Ishikawa (cell line): ENCODE data around the gene ANO9.

Source experiments
- CEBPB ChIP-seq: IDR thresholded peaks from 2 replicates; pipeline ENCODE4 v1.6.1; 2012
- CREB1 ChIP-seq: IDR thresholded peaks from 2 replicates; pipeline ENCODE4 v1.6.1; 2012; ENCODE audit warnings: low read depth
- EGR1 ChIP-seq: IDR thresholded peaks from 2 replicates; pipeline ENCODE4 v1.6.1; 2012
- EP300 ChIP-seq: IDR thresholded peaks from 2 replicates; pipeline ENCODE4 v1.6.1; 2012; ENCODE audit warnings: borderline replicate concordance
- FOXM1 ChIP-seq: IDR thresholded peaks from 2 replicates; pipeline ENCODE4 v1.6.1; 2012; ENCODE audit warnings: low read depth, borderline replicate concordance
- MAX ChIP-seq: IDR thresholded peaks from 2 replicates; pipeline ENCODE4 v1.6.1; 2012
- NFIC ChIP-seq: IDR thresholded peaks from 2 replicates; pipeline ENCODE4 v1.6.1; 2012
- RAD21 ChIP-seq: IDR thresholded peaks from 2 replicates; pipeline ENCODE4 v1.6.1; 2012; ENCODE audit warnings: low read depth
- REST ChIP-seq: IDR thresholded peaks from 2 replicates; pipeline ENCODE4 v1.6.1; 2012; ENCODE audit warnings: low read depth, mild to moderate bottlenecking
- TAF1 ChIP-seq: IDR thresholded peaks from 2 replicates; pipeline ENCODE4 v1.6.1; 2012; ENCODE audit warnings: low read depth, mild to moderate bottlenecking
- TCF12 ChIP-seq: IDR thresholded peaks from 2 replicates; pipeline ENCODE4 v1.6.1; 2012; ENCODE audit warnings: low read depth
- TEAD4 ChIP-seq: IDR thresholded peaks from 2 replicates; pipeline ENCODE4 v1.6.1; 2012
- USF1 ChIP-seq: IDR thresholded peaks from 2 replicates; pipeline ENCODE4 v1.6.1; 2012
- YY1 ChIP-seq: IDR thresholded peaks from 2 replicates; pipeline ENCODE4 v1.6.1; 2012; ENCODE audit warnings: low read depth
- ZBTB7A ChIP-seq: IDR thresholded peaks from 2 replicates; pipeline ENCODE4 v1.6.1; 2012; ENCODE audit warnings: low read depth

Gene ANO9

GRCh38 chr11:400241-400689 is 41.5 kb downstream of the ANO9 start:
- TF ChIP-seq USF1 (no peak), ZBTB7A (no peak), EP300 (no peak), CREB1 (no peak), TCF12 (no peak), RAD21 (no peak), EGR1 (no peak), YY1 (no peak), TEAD4 (no peak), FOXM1 (no peak), CEBPB (no peak), TAF1 (no peak), NFIC (no peak), MAX (no peak), REST (no peak)

- no peak for TF ChIP-seq CREB1
- no peak for TF ChIP-seq MAX
- TF ChIP-seq USF1, result no peak
- no peak for TF ChIP-seq NFIC
- no peak for TF ChIP-seq TAF1
- TF ChIP-seq CEBPB, result no peak
- TF ChIP-seq EP300, result no peak
- no peak for TF ChIP-seq RAD21
- TF ChIP-seq EGR1, result no peak
- no peak for TF ChIP-seq TEAD4
- no peak for TF ChIP-seq ZBTB7A
- TF ChIP-seq YY1, result no peak
- no peak for TF ChIP-seq FOXM1
- TF ChIP-seq TCF12, result no peak
- no peak for TF ChIP-seq REST
These were observed 42.0 kb downstream of the ANO9 start for GRCh38 chr11:399731-400211.

GRCh38 chr11:398826-399225 is 43.0 kb downstream of the ANO9 start:
- TF ChIP-seq YY1, result no peak
- TF ChIP-seq CREB1, result no peak
- no peak for TF ChIP-seq TCF12
- no peak for TF ChIP-seq EP300
- no peak for TF ChIP-seq REST
- no peak for TF ChIP-seq CEBPB
- no peak for TF ChIP-seq TEAD4
- no peak for TF ChIP-seq NFIC
- TF ChIP-seq TAF1, result no peak
- TF ChIP-seq RAD21, result no peak

- TF ChIP-seq NFIC, result no peak
- no peak for TF ChIP-seq REST
- no peak for TF ChIP-seq MAX
- TF ChIP-seq EP300, result no peak
- TF ChIP-seq CREB1, result no peak
- TF ChIP-seq USF1, result no peak
- no peak for TF ChIP-seq ZBTB7A
- TF ChIP-seq TAF1, result no peak
- TF ChIP-seq TEAD4, result no peak
- no peak for TF ChIP-seq YY1
- TF ChIP-seq TCF12, result no peak
- TF ChIP-seq CEBPB, result no peak
- no peak for TF ChIP-seq EGR1
These were observed 44.8 kb downstream of the ANO9 start for GRCh38 chr11:396948-397548.
